ENCODE results near the gene L3MBTL3. TPM values are rescaled to one million over a fixed set of nuclear protein-coding genes. Genes with fewer than 3 reads are reported as not detected.

The L3MBTL3 gene
- total RNA-seq, 1 experiment from 2014 or later = 4.7 TPM

- Histone ChIP-seq H3K27me3 (ENCODE audit: insufficient read depth, low read length) (no peaks in the 10 kb centered on the region), H3K4me2 (ENCODE audit: insufficient read depth, insufficient read length, low read length) (no peak overlapping the region), H2BK20ac (ENCODE audit: low read depth, low read length, poor library complexity, severe bottlenecking) (no peak overlapping the region), H4K91ac (ENCODE audit: insufficient read length, low read depth, low read length) (no peak overlapping the region), H3K79me1 (ENCODE audit: insufficient read depth, low read depth, low read length, poor library complexity, severe bottlenecking) (no peaks in the 10 kb centered on the region), H4K5ac (ENCODE audit: insufficient read length, low read depth, low read length) (no peak overlapping the region), H2AK5ac (ENCODE audit: insufficient read length, low read length) (no peak overlapping the region), H3K14ac (ENCODE audit: insufficient read depth, low read length) (no peak overlapping the region), H2BK120ac (ENCODE audit: low read depth, low read length, poor library complexity, severe bottlenecking) (no peak overlapping the region), H3K9me3 (ENCODE audit: control insufficient read depth, low read depth, low read length) (no peaks in the 10 kb centered on the region), H3K79me2 (ENCODE audit: insufficient read depth, low read length) (no peaks in the 10 kb centered on the region), H3K23me2 (ENCODE audit: insufficient read length, low read depth, low read length, poor library complexity, severe bottlenecking) (no peaks in the 10 kb centered on the region), H3K18ac (ENCODE audit: insufficient read length, low read depth, low read length) (no peak overlapping the region), H4K20me1 (ENCODE audit: control insufficient read depth, insufficient read depth, insufficient read length) (no peaks in the 10 kb centered on the region), H3K4ac (ENCODE audit: low read depth, low read length) (no peak overlapping the region), H3T11ph (ENCODE audit: low read length) (no peak overlapping the region), H2BK15ac (ENCODE audit: low read depth, low read length) (no peak overlapping the region), H4K8ac (replicated peaks; ENCODE audit: insufficient read length, low read depth, low read length) (no peak overlapping the region), H3K56ac (ENCODE audit: insufficient read length, low read depth, low read length) (no peak overlapping the region), H3K27ac (ENCODE audit: insufficient read length, low read depth, low read length) (no peak overlapping the region), H3K23ac (ENCODE audit: insufficient read length, low read depth, low read length) (no peak overlapping the region), H2BK5ac (ENCODE audit: insufficient read length, low read length) (no peak overlapping the region), H3K9ac (ENCODE audit: extremely low read depth, insufficient read length, low read length) (no peak overlapping the region), H3K4me1 (ENCODE audit: insufficient read depth, low read length) (no peaks in the 10 kb centered on the region), H2BK12ac (ENCODE audit: insufficient read length, low read depth, low read length) (no peak overlapping the region), H2AFZ (ENCODE audit: low read length) (no peak overlapping the region)
- no peak for DNase-seq
- Mint-ChIP-seq H3K9me3 (no peaks in the 10 kb centered on the region), H3K4me3 (no peak overlapping the region), H3K27me3 (ENCODE audit: low read depth) (no peaks in the 10 kb centered on the region), H3K36me3 (ENCODE audit: insufficient read depth in 1 of 3, low read depth in 3 of 3) (peaks cover 0 to 3% (median 0%) of the 10 kb centered on the region in 3 experiments; a peak in 2 of 7 replicates), H3K27ac (no peak overlapping the region), H3K4me1 (peaks cover 13 to 17% of the 10 kb centered on the region in 2 experiments)
- no CpG with 5 or more reads among the region's 5 CpGs for WGBS (ENCODE audit: extremely low coverage, insufficient read length, low lambda C conversion rate)
- TF ChIP-seq CTCF (conservative IDR thresholded peaks at IDR 0.05) = no peak
These were observed 109.9 kb downstream of the L3MBTL3 start for GRCh38 chr6:130128326-130128725.
